GM18519 (cell line): ENCODE measurements around the gene TPRA1.
"Not testable (repeated sequence)": the region's sequence is repeated elsewhere in the genome, so short reads cannot be mapped to it uniquely, and the experiment has no call there.

Experiments
- ATAC-seq: cut with Tn5 transposase; IDR thresholded peaks from one replicate; pipeline ENCODE4 v1.9.1; 2021; ENCODE audit warnings: mild to moderate bottlenecking, moderate library complexity; ENCODE audit not compliant: unreplicated experiment, low FRiP score

The TPRA1 gene

DNA sequence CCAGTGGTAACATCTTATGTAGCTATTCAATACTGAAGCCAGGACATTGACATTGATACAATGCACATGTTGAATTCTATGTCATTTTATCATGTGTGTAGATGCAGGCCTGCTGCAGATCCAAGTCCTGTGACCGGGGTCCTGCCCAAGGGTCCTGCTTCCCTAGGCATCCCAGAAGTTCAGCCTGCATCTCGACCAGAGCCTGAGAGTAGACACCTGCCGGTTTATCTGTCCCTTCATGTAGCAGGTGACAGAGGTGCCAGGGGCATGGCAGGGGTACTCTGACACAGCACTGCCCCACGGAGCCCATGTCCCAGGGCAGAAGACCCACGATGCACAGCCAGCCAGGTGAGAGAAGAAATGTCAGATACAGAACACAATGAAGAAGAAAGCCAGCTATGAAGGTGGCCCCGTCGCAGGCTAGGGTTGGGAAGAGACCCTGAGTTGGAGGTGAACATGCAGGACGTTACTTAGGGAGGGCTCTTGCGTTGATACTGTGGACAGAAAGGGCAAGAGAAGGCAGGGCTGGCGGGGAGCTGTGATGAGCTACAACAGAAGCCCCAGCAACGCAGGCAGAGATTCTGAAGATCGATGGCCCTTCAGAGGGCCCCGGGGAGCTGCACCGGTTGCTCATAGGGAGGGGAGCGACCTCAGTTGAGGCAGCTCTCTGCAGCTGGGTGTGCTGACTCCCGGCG is 51.0 kb downstream of the TPRA1 start:
- no peak for ATAC-seq

DNA sequence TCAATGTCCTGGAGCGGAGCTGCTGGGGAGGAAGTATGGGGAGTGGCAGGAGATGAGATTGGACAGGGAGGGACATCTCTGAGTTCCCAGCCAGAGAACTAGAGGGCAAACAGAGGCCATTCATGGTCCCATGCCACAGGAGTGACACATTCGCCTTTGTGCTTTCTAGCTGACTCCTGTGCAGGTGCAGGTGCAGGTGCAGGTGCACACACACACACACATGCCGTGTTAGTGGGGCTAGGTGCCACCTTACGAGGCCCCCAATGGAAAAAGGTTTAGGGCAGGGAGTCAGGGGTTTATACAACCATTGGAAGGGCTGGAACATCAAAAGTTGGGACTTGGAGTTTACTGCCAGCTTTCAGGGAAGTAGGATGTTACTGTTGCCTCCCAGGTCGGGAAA is 52.0 kb downstream of the TPRA1 start:
- no peak for ATAC-seq

DNA sequence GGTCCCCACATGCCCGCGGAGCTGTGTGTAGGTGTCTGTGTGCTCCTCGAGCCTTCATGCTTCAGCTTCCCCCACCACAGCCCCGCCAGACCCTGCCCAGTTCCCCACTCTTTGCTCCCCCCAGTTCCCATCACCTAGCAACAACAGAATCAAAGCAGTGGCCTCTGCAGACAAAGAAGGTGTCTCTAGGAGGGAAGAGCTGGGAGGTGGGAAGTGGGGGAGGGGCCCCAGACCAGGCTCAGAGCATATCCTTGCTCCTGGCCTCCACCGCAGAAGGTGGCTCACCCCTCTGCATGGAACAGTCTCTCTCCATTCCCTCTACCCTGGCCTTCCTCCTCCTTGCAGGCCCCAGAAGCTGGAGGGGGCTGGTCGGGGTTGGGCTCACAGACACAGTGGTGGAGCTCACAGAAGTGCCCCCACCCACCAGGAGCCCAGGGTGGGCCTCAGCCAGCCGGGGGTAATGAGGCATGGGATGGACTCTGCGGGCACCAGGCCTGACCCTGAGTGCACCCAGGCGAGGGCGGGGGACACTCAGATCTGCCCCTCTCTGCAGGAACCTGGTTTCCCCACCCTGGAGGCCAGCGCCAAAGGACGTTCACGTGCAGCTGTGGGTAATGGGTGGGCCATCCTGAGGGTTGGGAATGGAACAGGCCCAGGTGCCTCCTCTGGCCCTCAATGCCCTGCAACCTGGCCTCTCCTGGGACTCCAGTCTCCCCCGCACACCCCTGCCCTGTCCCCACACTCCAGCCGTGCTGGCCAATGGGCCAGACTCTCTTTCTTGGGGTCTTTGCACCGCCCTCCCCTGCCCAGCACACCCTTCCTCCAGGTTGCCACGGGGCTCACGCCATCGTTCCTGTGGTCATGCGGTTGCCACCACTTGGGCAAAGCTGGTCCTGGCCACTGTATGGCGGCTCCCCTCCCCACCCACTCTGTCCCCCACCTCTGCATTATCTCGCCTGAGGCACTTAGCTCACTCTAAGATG is 53.4 kb downstream of the TPRA1 start:
- no peak for ATAC-seq

DNA sequence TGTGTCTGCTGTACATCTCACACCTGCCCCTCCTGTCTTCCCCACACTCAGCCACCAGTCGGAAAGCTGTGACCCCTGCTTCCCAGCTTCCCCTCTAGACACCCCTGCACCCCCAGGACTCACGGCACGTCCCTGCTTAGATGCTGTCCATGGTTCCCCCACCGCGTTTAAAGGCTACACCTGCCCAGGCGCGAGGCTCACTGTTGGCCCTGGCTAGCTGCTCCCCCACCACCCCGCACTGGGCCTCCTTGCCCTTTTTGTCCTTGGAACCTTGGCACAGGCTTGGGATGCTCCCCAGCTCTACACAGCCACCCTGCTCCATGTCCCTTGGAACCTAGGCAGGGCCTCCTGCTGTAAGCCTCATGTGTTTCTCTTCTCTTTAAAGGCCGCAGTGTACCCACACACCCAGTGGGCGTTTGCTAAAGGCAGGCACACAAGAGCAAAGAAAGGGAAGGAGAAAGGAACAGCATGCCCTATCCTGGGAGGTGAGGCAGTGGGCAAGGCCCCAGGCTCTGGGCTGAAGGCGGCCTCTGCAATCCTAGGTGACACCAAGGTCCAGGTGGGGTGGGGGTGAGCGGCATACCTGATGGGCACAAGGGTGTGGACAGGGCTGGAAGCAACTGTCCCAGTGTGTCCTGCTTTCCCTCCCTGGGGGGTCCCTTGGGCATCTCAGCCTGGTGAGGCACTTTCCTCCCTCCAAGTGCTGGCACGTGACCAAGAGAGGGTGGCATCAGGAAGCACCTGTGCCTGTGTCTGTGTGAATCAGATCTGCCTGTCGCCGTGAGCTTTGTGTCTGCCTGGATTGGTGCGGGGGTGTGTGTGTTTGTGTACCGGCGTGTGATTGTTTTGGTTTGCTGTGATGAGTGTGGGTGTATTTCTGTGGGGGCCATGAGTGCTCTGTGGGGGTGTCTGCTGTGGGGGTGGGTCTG is 54.4 kb downstream of the TPRA1 start:
- no peak for ATAC-seq

DNA sequence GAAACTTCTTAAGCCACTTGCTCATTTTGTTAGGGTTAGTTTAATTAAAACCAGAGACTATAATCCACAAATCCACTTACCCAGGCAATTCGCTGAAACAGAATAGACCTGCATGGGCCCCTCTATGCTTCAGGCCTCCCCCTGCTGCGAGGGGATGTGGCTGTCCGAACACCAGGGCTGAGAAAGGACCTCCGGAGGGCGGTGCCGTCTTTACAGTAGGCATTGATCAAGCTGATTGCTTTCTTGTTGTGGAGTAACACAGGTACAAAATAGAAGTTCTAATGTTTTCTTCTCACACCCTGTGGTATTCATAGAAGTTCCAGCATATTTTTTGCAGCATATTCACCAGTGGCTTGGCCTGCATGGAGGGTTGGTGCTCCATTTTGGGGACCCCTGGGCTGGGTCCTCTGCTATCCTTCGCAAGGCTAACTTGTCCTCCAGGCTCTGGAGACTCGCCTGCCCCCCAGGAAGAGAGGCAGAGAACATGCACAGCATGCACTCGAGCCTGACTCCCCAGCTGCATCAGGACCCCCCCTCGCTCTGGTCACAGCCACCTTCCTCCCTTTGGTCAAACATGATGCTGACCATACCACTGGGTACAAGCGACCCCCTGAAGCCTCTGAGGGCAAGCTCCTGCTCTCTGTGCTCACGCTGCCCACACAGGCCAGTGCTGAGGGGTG is 55.3 kb downstream of the TPRA1 start:
- no peak for ATAC-seq

DNA sequence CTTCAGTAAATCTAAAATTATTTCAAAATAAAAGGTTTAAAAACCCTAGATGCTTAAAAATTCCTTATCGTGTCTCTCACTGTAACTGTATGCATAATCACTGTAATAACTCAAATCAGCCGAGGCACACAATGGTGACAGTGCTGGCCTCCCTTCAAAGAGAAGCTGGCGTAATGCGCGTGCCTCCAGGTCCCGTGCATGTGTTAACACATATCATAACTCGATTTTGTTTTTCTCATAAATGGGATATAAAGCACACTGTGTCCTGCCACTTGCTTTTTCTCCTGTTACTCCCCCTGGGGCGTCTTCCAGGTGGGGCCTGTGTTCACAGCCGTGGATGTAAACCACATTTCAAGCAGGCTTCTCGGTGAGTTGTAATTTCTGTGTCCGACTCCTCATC is 56.0 kb downstream of the TPRA1 start:
- ATAC-seq, result no peak

DNA sequence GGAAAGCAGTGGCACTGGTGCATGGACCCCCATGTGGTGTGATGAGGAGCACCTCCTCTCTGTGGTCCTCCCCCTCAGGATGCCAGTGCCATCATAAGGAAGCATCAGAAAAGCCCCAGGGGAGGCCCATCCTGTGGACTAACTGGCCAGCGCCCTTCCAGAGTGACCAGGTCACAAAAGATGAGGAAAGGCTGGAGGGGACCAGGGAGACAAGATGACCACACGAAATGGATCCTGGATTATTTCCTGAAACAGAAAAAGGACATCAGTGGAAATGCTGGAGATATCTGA is 56.4 kb downstream of the TPRA1 start:
- no peak for ATAC-seq

DNA sequence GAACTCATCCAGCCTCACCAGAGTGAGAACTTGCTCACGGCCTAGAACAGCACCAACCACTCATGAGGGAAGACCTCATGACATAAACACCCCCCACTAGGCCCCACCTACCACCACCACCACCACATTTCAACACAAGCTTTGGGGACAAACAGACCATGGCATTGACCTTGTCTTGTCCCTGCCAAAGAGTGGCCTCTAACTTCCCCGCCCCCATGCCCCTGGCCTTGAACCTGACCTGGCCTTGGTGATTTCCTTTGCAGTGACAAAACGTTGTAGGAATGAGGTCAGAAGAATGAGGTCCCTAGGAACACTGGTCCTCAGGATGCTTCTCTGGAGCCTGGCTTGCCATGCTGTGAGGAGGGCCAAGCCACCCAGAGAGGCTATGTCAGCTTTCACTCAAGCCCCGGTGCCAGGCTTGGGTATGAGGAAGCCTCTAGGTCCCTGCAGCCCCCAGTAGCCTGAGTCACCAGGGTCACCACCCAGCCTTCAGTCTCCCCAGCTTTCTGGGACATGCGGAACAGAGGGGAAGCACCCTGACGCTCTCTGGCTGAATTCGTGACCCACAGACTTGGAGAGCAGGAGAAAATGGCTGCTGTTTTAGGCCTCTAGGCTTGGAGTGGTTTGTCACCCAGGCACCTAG is 57.9 kb downstream of the TPRA1 start:
- no peak for ATAC-seq

DNA sequence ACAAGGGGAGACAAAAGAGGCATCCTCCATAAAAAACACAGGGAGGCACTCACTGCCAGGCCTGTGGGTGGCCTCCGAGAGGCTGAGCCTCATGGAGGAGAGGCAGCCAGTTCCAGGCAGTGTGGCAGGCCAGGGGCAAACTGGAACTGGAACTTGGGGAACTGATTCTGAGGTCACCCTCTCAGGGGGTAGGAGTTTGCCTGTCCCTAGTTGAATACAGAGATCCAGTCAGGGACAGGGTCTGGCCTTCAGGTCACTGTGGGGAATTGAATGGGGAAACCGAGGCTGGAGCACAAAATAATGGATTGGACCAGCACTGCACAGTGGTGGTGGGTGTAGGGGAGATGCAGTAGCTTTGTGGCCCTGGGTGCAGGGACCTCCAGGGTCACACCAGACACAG is 58.7 kb downstream of the TPRA1 start:
- ATAC-seq, result no peak

DNA sequence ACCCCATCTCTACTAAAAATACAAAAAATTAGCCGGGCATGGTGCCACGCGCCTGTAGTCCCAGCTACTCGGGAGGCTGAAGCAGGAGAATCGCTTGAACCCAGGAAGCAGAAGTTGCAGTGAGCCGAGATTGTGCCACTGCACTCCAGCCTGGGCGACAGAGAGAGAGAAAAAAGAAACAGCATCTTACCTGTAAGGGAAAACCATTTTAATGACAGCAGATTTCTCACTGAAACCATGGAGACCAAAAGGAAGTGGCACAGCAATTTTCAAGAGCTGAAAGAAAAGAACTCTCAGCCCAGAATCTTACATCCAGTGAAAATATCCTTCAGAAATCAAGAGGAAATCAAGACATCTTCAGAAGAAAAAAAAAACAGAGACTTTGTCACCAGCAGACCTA is 59.7 kb downstream of the TPRA1 start:
- not testable (repeated sequence) for ATAC-seq

DNA sequence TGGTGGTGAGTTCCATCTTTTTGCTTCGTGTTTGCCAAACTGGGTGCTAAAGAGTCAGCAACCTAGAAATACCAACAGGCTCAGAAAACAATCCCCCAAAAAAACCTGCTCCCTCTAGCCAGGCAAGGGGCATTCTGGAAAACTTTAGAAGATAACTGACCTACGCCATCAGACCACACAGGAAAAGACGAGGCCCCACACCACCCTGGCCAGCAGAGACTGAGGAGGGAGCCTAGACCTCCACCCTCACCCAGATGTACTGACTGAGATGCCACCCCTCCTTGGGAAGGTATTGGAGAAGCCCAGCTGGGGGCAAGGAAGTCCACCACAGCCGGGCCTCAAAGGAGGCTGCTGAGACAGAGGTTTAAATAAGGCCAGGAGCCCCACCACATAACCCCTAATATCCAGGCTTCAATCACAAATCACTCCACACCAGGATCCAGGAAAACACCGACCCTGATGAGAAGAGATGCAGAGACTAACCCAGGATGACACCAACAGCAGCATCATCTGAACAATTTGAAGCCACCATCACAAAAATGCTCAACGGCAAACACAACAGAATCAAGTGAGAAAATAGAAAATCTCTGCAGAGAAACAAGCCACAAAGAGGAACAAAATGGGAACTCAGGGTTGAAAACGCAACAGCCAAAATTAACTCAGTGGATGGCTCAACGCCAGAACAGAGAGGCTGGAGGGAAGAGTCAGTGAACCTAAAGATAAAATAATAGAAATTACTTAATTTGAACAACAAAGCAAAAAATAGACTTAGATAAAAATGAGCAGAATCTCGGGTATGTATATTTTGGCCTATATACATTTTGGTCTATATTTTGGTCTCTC is 61.0 kb downstream of the TPRA1 start:
- no peak for ATAC-seq

DNA sequence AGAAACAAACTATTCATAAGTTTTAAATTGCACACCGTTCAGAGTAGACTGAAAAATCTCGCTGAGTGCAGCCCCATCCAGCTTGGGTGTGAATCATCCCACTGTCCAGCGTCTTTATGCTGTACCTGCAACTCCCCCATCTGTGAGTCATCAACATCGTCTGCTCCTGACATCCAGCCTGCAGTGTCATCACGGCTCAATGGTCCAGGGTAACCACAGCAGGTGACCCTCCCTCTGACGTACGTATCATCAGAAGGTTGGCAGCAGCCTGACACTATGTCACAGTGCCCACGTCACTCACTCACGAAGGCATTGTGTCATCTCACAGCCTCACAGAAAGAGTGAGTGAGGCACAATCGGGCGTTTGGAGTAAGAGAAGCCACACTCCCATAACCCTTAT is 65.2 kb downstream of the TPRA1 start:
- no peak for ATAC-seq

DNA sequence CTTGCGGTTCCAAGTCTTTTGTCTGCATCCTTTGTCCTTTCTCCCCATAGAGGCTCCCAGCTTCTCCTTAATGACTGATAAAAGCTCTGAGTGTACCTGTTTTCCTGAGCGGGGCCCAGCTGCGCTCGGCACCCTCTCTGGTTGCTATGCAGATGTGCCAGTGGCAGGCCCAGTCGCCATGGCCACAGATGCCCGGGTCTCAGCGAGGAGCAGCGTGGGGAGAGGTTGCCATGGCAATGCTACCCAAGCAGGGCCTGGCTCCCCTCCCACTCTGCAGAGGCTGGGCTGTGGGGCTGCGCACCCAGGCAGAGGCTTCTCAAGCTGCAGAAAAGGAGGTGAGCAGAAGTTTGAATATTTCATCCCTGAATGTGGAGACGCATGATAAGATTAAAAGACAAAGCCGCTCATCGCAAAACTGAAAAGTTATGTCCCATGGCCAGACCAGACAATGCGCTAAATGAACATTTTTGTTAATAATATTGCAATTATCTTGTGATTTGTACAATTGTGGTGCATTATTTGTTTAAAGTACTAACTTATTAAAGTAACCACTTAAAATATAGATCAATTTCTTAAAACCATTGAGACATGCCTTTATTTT is 66.1 kb downstream of the TPRA1 start:
- ATAC-seq, result no peak
